Lower leg skin (tissue), 3 donors: Measurements from ENCODE around the gene ASAP2.

ENCODE experiments used
- POLR2A ChIP-seq, 2 donors: fragments of 450-650 bp; IDR thresholded peaks; one replicate each; pipeline ENCODE4 v1.6.1; 2016 to 2017; ENCODE audit warnings: antibody characterized with exemption in 2 of 2, mild to moderate bottlenecking in 1 of 2, moderate library complexity in 1 of 2
- TF ChIP-seq, protein P1 (sequence below), 3 donors: fragments of 450-650 bp; IDR thresholded peaks; one replicate each; pipeline ENCODE4 v1.5.1; 2016; ENCODE audit warnings: antibody characterized with exemption in 3 of 3, mild to moderate bottlenecking in 3 of 3, moderate library complexity in 2 of 3

DNA sequence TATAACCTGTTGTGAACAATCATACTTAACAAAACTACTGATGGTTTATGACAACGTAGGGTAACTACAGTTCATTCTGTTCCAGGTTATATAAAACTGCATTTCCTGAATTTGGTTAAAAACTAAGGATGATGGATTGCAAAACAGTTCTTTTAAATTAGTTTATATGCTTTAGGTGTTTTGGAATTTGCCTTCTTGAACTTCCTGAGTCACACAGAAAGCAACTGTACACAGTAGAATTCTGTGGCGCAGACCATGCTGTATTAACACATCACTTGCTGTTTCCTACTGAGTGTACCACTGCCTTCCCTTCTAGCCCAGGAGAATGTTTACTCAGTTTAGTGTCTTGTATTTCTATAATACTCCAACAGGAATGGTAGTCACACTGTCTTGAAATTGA is 197.3 kb downstream of the ASAP2 start:
- TF ChIP-seq, protein P1, sequence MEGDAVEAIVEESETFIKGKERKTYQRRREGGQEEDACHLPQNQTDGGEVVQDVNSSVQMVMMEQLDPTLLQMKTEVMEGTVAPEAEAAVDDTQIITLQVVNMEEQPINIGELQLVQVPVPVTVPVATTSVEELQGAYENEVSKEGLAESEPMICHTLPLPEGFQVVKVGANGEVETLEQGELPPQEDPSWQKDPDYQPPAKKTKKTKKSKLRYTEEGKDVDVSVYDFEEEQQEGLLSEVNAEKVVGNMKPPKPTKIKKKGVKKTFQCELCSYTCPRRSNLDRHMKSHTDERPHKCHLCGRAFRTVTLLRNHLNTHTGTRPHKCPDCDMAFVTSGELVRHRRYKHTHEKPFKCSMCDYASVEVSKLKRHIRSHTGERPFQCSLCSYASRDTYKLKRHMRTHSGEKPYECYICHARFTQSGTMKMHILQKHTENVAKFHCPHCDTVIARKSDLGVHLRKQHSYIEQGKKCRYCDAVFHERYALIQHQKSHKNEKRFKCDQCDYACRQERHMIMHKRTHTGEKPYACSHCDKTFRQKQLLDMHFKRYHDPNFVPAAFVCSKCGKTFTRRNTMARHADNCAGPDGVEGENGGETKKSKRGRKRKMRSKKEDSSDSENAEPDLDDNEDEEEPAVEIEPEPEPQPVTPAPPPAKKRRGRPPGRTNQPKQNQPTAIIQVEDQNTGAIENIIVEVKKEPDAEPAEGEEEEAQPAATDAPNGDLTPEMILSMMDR (IDR thresholded peaks at IDR 0.05): no peak
- TF ChIP-seq POLR2A (IDR thresholded peaks at IDR 0.05): no peak
